ENCODE results near the gene KLRK1.
A peak's percentile ranks its signal among the peaks of the same experiment; 100 is the strongest.
"Not testable (repeated sequence)": the region's sequence is repeated elsewhere in the genome, so short reads cannot be mapped to it uniquely, and the experiment has no call there.

The KLRK1 gene

GRCh38 chr12:10341892-10342509 lies 47.8 kb downstream of the KLRK1 start:
- no peak for DNase-seq (ENCODE audit: extremely low read depth, low read depth)
- TF ChIP-seq CTCF (IDR thresholded peaks at IDR 0.05; ENCODE audit: low read depth, low read length): no peak

- DNase-seq (ENCODE audit: extremely low read depth, low read depth): not testable (repeated sequence)
Measured at GRCh38 chr12:10340946-10341345, 48.9 kb downstream of the KLRK1 start.

GRCh38 chr12:10339053-10339840 lies 50.6 kb downstream of the KLRK1 start:
- no peak for TF ChIP-seq CTCF (IDR thresholded peaks at IDR 0.05; ENCODE audit: low read depth, low read length)
- no peak for DNase-seq (ENCODE audit: extremely low read depth, low read depth)

- not testable (repeated sequence) for DNase-seq (ENCODE audit: extremely low read depth, low read depth)
Measured at GRCh38 chr12:10338470-10338869, 51.4 kb downstream of the KLRK1 start.

- DNase-seq (ENCODE audit: extremely low read depth, low read depth): not testable (repeated sequence)
Measured at GRCh38 chr12:10336196-10336595, 53.6 kb downstream of the KLRK1 start.

- peak; percentile 85 for TF ChIP-seq CTCF (IDR thresholded peaks at IDR 0.05; ENCODE audit: low read depth, low read length)
- peak; percentile 15 for DNase-seq (ENCODE audit: extremely low read depth, low read depth)
Measured at GRCh38 chr12:10331642-10332239, 58.1 kb downstream of the KLRK1 start.

GRCh38 chr12:10328691-10329090 lies 61.1 kb downstream of the KLRK1 start:
- DNase-seq (ENCODE audit: extremely low read depth, low read depth): not testable (repeated sequence)
